A549 (cell line): Measurements from ENCODE around the gene TPCN2.

Source experiments
- CHD4 ChIP-seq: fragments of 200-600 bp; sonication (generic); IDR thresholded peaks from 2 replicates; pipeline ENCODE4 v1.6.1; 2016; ENCODE audit warnings: antibody characterized with exemption, mild to moderate bottlenecking, borderline replicate concordance
- ESRRA ChIP-seq: fragments of 150-350 bp; IDR thresholded peaks from 2 replicates; pipeline ENCODE4 v1.6.1; 2014; ENCODE audit warnings: mild to moderate bottlenecking, low read length, borderline replicate concordance
- FOSB ChIP-seq: fragments of 250-450 bp; sonication (Bioruptor Pico); IDR thresholded peaks from 2 replicates; pipeline ENCODE4 v1.5.0; 2020; ENCODE audit warnings: mild to moderate bottlenecking, moderate library complexity
- HOXB13 ChIP-seq: fragments of 250-450 bp; sonication (Bioruptor Pico); IDR thresholded peaks from 2 replicates; pipeline ENCODE4 v1.5.0; 2020; ENCODE audit warnings: low read depth, mild to moderate bottlenecking, moderate library complexity
- POLR2A ChIP-seq: IDR thresholded peaks from 2 replicates; pipeline ENCODE4 v1.6.1; 2012; ENCODE audit warnings: mild to moderate bottlenecking, low read length
- RCOR1 ChIP-seq: fragments of 150-350 bp; IDR thresholded peaks from 2 replicates; pipeline ENCODE4 v1.6.1; 2014; ENCODE audit warnings: antibody characterized with exemption, low read length, low read depth
- RFX5 ChIP-seq: fragments of 450-650 bp; IDR thresholded peaks from 2 replicates; pipeline ENCODE4 v1.7.1; 2014; ENCODE audit warnings: antibody characterized with exemption, mild to moderate bottlenecking, moderate library complexity
- TP53 ChIP-seq: fragments of 250-450 bp; sonication (Bioruptor Pico); IDR thresholded peaks from 2 replicates; pipeline ENCODE4 v1.5.0; 2021; ENCODE audit warnings: mild to moderate bottlenecking, moderate library complexity
- ZSCAN20 ChIP-seq: fragments of 250-450 bp; sonication (Bioruptor Pico); IDR thresholded peaks from 2 replicates; pipeline ENCODE4 v1.8.0; 2022; ENCODE audit warnings: mild to moderate bottlenecking, moderate library complexity
- TF ChIP-seq, protein P1 (sequence below): fragments of >200 bp; sonication (Bioruptor Twin); formaldehyde crosslinking; IDR thresholded peaks from 3 replicates; pipeline ENCODE4 v1.5.1; 2016
- TF ChIP-seq, protein P2 (sequence below): fragments of 200-600 bp; sonication (generic); IDR thresholded peaks from 2 replicates; pipeline ENCODE4 v1.6.1; 2016; ENCODE audit warnings: antibody characterized with exemption, mild to moderate bottlenecking, moderate library complexity
- TF ChIP-seq, protein P3 (sequence below): fragments of 150-350 bp; IDR thresholded peaks from 2 replicates; pipeline ENCODE4 v1.6.1; 2014; ENCODE audit warnings: low read depth, mild to moderate bottlenecking, low read length

DNA sequence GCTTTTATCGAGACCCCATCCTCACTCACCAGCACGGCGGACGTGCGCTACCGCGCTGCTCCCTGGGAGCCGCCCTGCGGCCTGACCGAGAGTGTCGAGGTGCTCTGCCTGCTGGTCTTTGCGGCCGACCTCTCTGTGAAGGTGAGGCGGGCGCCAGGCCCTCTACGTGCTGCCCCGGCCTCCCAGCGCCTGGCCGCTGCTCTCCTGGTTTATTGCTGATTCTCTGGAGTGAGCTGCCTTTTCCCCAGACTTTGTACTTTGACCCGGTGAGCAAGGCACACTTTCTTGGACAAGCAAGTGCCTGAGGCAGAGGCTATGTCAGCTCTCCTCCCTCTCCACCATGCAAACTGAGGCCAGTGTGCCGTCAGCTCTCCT, 6.5 kb downstream of the TPCN2 start:
- TF ChIP-seq POLR2A: no peak
- TF ChIP-seq ESRRA: no peak
- TF ChIP-seq, protein P1, sequence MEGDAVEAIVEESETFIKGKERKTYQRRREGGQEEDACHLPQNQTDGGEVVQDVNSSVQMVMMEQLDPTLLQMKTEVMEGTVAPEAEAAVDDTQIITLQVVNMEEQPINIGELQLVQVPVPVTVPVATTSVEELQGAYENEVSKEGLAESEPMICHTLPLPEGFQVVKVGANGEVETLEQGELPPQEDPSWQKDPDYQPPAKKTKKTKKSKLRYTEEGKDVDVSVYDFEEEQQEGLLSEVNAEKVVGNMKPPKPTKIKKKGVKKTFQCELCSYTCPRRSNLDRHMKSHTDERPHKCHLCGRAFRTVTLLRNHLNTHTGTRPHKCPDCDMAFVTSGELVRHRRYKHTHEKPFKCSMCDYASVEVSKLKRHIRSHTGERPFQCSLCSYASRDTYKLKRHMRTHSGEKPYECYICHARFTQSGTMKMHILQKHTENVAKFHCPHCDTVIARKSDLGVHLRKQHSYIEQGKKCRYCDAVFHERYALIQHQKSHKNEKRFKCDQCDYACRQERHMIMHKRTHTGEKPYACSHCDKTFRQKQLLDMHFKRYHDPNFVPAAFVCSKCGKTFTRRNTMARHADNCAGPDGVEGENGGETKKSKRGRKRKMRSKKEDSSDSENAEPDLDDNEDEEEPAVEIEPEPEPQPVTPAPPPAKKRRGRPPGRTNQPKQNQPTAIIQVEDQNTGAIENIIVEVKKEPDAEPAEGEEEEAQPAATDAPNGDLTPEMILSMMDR: no peak
- TF ChIP-seq RCOR1: no peak
- TF ChIP-seq CHD4: no peak
- no peak for TF ChIP-seq FOSB (CRISPR knock-in tag)
- TF ChIP-seq TP53 (CRISPR knock-in tag): no peak
- no peak for TF ChIP-seq HOXB13
- TF ChIP-seq, protein P2, sequence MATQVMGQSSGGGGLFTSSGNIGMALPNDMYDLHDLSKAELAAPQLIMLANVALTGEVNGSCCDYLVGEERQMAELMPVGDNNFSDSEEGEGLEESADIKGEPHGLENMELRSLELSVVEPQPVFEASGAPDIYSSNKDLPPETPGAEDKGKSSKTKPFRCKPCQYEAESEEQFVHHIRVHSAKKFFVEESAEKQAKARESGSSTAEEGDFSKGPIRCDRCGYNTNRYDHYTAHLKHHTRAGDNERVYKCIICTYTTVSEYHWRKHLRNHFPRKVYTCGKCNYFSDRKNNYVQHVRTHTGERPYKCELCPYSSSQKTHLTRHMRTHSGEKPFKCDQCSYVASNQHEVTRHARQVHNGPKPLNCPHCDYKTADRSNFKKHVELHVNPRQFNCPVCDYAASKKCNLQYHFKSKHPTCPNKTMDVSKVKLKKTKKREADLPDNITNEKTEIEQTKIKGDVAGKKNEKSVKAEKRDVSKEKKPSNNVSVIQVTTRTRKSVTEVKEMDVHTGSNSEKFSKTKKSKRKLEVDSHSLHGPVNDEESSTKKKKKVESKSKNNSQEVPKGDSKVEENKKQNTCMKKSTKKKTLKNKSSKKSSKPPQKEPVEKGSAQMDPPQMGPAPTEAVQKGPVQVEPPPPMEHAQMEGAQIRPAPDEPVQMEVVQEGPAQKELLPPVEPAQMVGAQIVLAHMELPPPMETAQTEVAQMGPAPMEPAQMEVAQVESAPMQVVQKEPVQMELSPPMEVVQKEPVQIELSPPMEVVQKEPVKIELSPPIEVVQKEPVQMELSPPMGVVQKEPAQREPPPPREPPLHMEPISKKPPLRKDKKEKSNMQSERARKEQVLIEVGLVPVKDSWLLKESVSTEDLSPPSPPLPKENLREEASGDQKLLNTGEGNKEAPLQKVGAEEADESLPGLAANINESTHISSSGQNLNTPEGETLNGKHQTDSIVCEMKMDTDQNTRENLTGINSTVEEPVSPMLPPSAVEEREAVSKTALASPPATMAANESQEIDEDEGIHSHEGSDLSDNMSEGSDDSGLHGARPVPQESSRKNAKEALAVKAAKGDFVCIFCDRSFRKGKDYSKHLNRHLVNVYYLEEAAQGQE: no peak
- TF ChIP-seq, protein P3, sequence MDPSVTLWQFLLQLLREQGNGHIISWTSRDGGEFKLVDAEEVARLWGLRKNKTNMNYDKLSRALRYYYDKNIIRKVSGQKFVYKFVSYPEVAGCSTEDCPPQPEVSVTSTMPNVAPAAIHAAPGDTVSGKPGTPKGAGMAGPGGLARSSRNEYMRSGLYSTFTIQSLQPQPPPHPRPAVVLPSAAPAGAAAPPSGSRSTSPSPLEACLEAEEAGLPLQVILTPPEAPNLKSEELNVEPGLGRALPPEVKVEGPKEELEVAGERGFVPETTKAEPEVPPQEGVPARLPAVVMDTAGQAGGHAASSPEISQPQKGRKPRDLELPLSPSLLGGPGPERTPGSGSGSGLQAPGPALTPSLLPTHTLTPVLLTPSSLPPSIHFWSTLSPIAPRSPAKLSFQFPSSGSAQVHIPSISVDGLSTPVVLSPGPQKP: no peak
- TF ChIP-seq RFX5: no peak
- TF ChIP-seq ZSCAN20 (CRISPR knock-in tag): no peak
